K562 (cell line): Measurements from ENCODE around the gene SERTAD3. TPM values are rescaled to one million over a fixed set of nuclear protein-coding genes. Genes with fewer than 3 reads are reported as not detected.

Experiments used
- ATF3 ChIP-seq, 2 experiments: fragments of 450-650 bp in 1 of 2; sonication (generic) in 1 of 2; formaldehyde crosslinking in 1 of 2; IDR thresholded peaks in 1 of 2; conservative IDR thresholded peaks in 1 of 2; 2 replicates each; pipeline versions ENCODE4 v1.6.1 to v1.8.1; 2016 to 2023; ENCODE audit warnings: mild to moderate bottlenecking in 2 of 2, moderate library complexity in 2 of 2, inconsistent platforms in 1 of 2, missing genetic modification reagents in 1 of 2
- FOXK2 ChIP-seq, 2 experiments: fragments of 450-650 bp; IDR thresholded peaks in 1 of 2; conservative IDR thresholded peaks in 1 of 2; 2 replicates each; pipeline ENCODE4 v1.6.1; 2016; ENCODE audit warnings: low read depth in 2 of 2, mild to moderate bottlenecking in 1 of 2
- GATAD2A ChIP-seq: fragments of 450-650 bp; IDR thresholded peaks from 2 replicates; pipeline ENCODE4 v1.6.1; 2017
- GTF2B ChIP-seq: IDR thresholded peaks from 2 replicates; pipeline ENCODE4 v1.6.1; 2011; ENCODE audit not compliant: insufficient read length; ENCODE audit errors: extremely low read depth
- HMG20A ChIP-seq: fragments of 450-650 bp; formaldehyde crosslinking; conservative IDR thresholded peaks from 2 replicates; pipeline ENCODE4 v1.4.0; 2020; ENCODE audit warnings: mild to moderate bottlenecking, mixed read lengths
- PHF8 ChIP-seq: fragments of 200-600 bp; sonication (generic); IDR thresholded peaks from 2 replicates; pipeline ENCODE4 v1.6.1; 2012; ENCODE audit warnings: mixed run types, mild to moderate bottlenecking, inconsistent platforms, low read length, moderate library complexity, borderline replicate concordance
- RBM25 ChIP-seq: fragments of 200-400 bp; formaldehyde crosslinking; IDR thresholded peaks from 2 replicates; pipeline ENCODE4 v1.6.1; 2018; ENCODE audit warnings: low read length, low read depth, moderate library complexity; ENCODE audit not compliant: severe bottlenecking
- REST ChIP-seq, 2 experiments: fragments of 450-650 bp; formaldehyde crosslinking in 1 of 2; IDR thresholded peaks; 2 replicates each; pipeline versions ENCODE4 v1.4.0 to v1.6.1; 2014 to 2020; ENCODE audit warnings: mild to moderate bottlenecking in 2 of 2, borderline replicate concordance in 1 of 2, low read depth in 1 of 2
- U2AF1 ChIP-seq: fragments of 200-400 bp; formaldehyde crosslinking; optimal IDR thresholded peaks from 2 replicates; pipeline ENCODE3; 2017; ENCODE audit warnings: mild to moderate bottlenecking, low read depth, low read length, moderate library complexity
- YY1 ChIP-seq, 3 experiments: IDR thresholded peaks; 2 replicates each; pipeline ENCODE4 v1.6.1; 2011; ENCODE audit warnings: low read length in 2 of 3, mild to moderate bottlenecking in 2 of 3, moderate library complexity in 2 of 3, borderline replicate concordance in 1 of 3, control low read depth in 1 of 3, low read depth in 1 of 3; ENCODE audit not compliant: insufficient read depth in 3 of 3, insufficient replicate concordance in 2 of 3, control insufficient read depth in 1 of 3, insufficient read length in 1 of 3; ENCODE audit errors: extremely low read depth in 1 of 3
- ZBED1 ChIP-seq: IDR thresholded peaks from 2 replicates; pipeline ENCODE4 v1.6.1; 2014
- ZFPM2 ChIP-seq: fragments of 250-450 bp; sonication (Bioruptor Pico); IDR thresholded peaks from 2 replicates; pipeline ENCODE4 v1.5.1; 2022; ENCODE audit warnings: mild to moderate bottlenecking
- ZNF143 ChIP-seq: sonication (generic); formaldehyde crosslinking; IDR thresholded peaks from 2 replicates; pipeline ENCODE4 v1.9.0; 2022; ENCODE audit warnings: mild to moderate bottlenecking, missing genetic modification reagents
- ZNF324 ChIP-seq: fragments of 250-450 bp; sonication (Bioruptor Pico); IDR thresholded peaks from 2 replicates; pipeline ENCODE4 v1.4.0; 2020; ENCODE audit warnings: mild to moderate bottlenecking
- ZNF408 ChIP-seq: fragments of 250-450 bp; sonication (Bioruptor Pico); IDR thresholded peaks from 2 replicates; pipeline ENCODE4 v1.4.0; 2020; ENCODE audit warnings: low read depth, mild to moderate bottlenecking, moderate library complexity
- polyA plus RNA-seq, 8 experiments: library from polyadenylated mRNA; depleted of rRNA in 4 of 8; stranded (reverse) in 5 of 8; unstranded in 3 of 8; fragments of >200 nt; fragmentation: Nextera tagmentation in 2 of 8; fragmentation: Illumina TruSeq in 1 of 8; extraction: Ambion mirVana in 2 of 8; extraction: Trizol in 1 of 8; gene quantifications; 2 replicates each; pipeline versions ENCODE4 v1.2.1 to v1.2.3, GENCODE V29; 2011 to 2014; ENCODE audit warnings: inconsistent platforms in 1 of 8, missing spikeins in 1 of 8
- total RNA-seq, 7 experiments: library from RNA; depleted of rRNA in 6 of 7; stranded (reverse); fragments of >200 nt in 6 of 7; fragmentation: Illumina TruSeq in 2 of 7; extraction: Trizol in 2 of 7; gene quantifications; 2 replicates each; pipeline versions ENCODE4 v1.2.1 to v1.2.3, GENCODE V29; 2011 to 2021; ENCODE audit warnings: low replicate concordance in 1 of 7

Gene SERTAD3
- total and polyA plus RNA-seq, 9 of the 15 experiments (the other 6 are each of a cell fraction or from before 2014, with no cell fraction given): 5.4 to 28.9 (median 17.5) TPM

GRCh38 chr19:40425450-40426287 is 18.5 kb downstream of the SERTAD3 start, which contains the start of gene SERTAD1 (continued):
- peak in 2 of 3 experiments; percentile 46 to 71 for TF ChIP-seq YY1 (IDR thresholded peaks at IDR 0.05; ENCODE audit: borderline replicate concordance in 1 of 3, control insufficient read depth in 1 of 3, extremely low read depth in 1 of 3, insufficient read depth in 3 of 3, insufficient read length in 1 of 3, insufficient replicate concordance in 2 of 3, low read depth in 1 of 3, low read length in 2 of 3)
- TF ChIP-seq ZNF143: no peak
- TF ChIP-seq GATAD2A: peak; percentile 79; the same call in 1 of the 2 replicates
- peak; percentile 76 for TF ChIP-seq RBM25
- no peak for TF ChIP-seq HMG20A
- peak; percentile 30; the same call in 1 of the 2 replicates for TF ChIP-seq REST (IDR thresholded peaks at IDR 0.05; ENCODE audit: borderline replicate concordance)
- TF ChIP-seq REST (CRISPR knock-in tag; IDR thresholded peaks at IDR 0.05; ENCODE audit: low read depth): 0 out of 2 replicates have a peak, but pooled peaks have one; percentile 41
- no peak for TF ChIP-seq GTF2B
- TF ChIP-seq ATF3 (IDR thresholded peaks at IDR 0.05): peak; percentile 91
- TF ChIP-seq ATF3 (CRISPR knock-in tag; conservative IDR thresholded peaks at IDR 0.05): peak; percentile 94; the same call in 1 of the 2 replicates
- TF ChIP-seq ZNF324: no peak
- peak; percentile 67; the same call in 1 of the 2 replicates for TF ChIP-seq PHF8
- peak; percentile 31 for TF ChIP-seq U2AF1
- no peak for TF ChIP-seq ZNF408 (CRISPR knock-in tag)
- peak in 1 of 2 experiments; percentile 11; a peak in 1 of 4 replicates for TF ChIP-seq FOXK2 (conservative IDR thresholded peaks at IDR 0.05 in 1 of 2, IDR thresholded peaks at IDR 0.05 in 1 of 2; ENCODE audit: low read depth in 2 of 2)
- TF ChIP-seq ZBED1: peak; percentile 93
- TF ChIP-seq ZFPM2 (CRISPR knock-in tag): no peak
